OCI-M2 (cell line): ENCODE data around the gene ZNF688.
"Not testable (repeated sequence)": the region's sequence is repeated elsewhere in the genome, so short reads cannot be mapped to it uniquely, and the experiment has no call there.

Experiments used
- DNase-seq: peaks from one replicate; lab custom pipeline; 2025; ENCODE audit not compliant: unreplicated experiment; lab: John Stamatoyannopoulos, UW

Gene ZNF688

GRCh38 chr16:30557957-30558788 lies 13.3 kb downstream of the ZNF688 start, which contains the start of gene ZNF764:
ZNF764 (minus strand) TSS chr16:30558374; CDS start chr16:30558182, 192 bp downstream.
- peak; percentile 91 for DNase-seq

GRCh38 chr16:30557707-30557956 lies 13.9 kb downstream of the ZNF688 start:
- no peak for DNase-seq

- DNase-seq: no peak
Observed at GRCh38 chr16:30556125-30556473, 15.4 kb downstream of the ZNF688 start.

GRCh38 chr16:30555315-30556124 lies 16.0 kb downstream of the ZNF688 start:
- DNase-seq: no peak

- no peak for DNase-seq
Observed at GRCh38 chr16:30554557-30555314, 16.8 kb downstream of the ZNF688 start.

- no peak for DNase-seq
Observed at GRCh38 chr16:30553393-30553899, 18.1 kb downstream of the ZNF688 start.

- DNase-seq: no peak
Observed at GRCh38 chr16:30552956-30553355, 18.6 kb downstream of the ZNF688 start.

- DNase-seq: no peak
Observed at GRCh38 chr16:30551781-30552180, 19.7 kb downstream of the ZNF688 start.

GRCh38 chr16:30548416-30549253 lies 22.9 kb downstream of the ZNF688 start:
- no peak for DNase-seq

GRCh38 chr16:30546115-30546514 lies 25.4 kb downstream of the ZNF688 start:
- no peak for DNase-seq

- DNase-seq: no peak
Observed at GRCh38 chr16:30543067-30543466, 28.4 kb downstream of the ZNF688 start.

- no peak for DNase-seq
Observed at GRCh38 chr16:30541502-30542329, 29.8 kb downstream of the ZNF688 start.

- DNase-seq: not testable (repeated sequence)
Observed at GRCh38 chr16:30540916-30541464, 30.5 kb downstream of the ZNF688 start.

- not testable (repeated sequence) for DNase-seq
Observed at GRCh38 chr16:30539986-30540526, 31.5 kb downstream of the ZNF688 start.

GRCh38 chr16:30539000-30539964 lies 32.2 kb downstream of the ZNF688 start:
- DNase-seq: no peak

- not testable (repeated sequence) for DNase-seq
Observed at GRCh38 chr16:30536391-30537024, 35.0 kb downstream of the ZNF688 start.

GRCh38 chr16:30535777-30536190 lies 35.7 kb downstream of the ZNF688 start:
- no peak for DNase-seq
